T-helper 1 cell treated with Interleukin-12 subunit alpha and Interleukin-12 subunit beta and Interleukin-4 antibody, amounts not matched to agents 30 μg/mL and 1 μg/mL, for 36 hours (primary cell): ENCODE measurements around the gene LSM11.

Source experiments
- H3K27ac Mint-ChIP-seq: one replicate; pipeline ENCODE4 v1.8.0; 2021; ENCODE audit warnings: mild to moderate bottlenecking, mixed read lengths
- H3K27me3 Mint-ChIP-seq: one replicate; pipeline ENCODE4 v1.8.0; 2021; ENCODE audit warnings: low read depth, mixed read lengths
- H3K36me3 Mint-ChIP-seq: one replicate; pipeline ENCODE4 v1.8.0; 2021; ENCODE audit warnings: low read depth, mixed read lengths
- H3K4me1 Mint-ChIP-seq: one replicate; pipeline ENCODE4 v1.8.0; 2021; ENCODE audit warnings: low read depth, mixed read lengths
- H3K4me3 Mint-ChIP-seq: one replicate; pipeline ENCODE4 v1.8.0; 2021; ENCODE audit warnings: mild to moderate bottlenecking, moderate library complexity, mixed read lengths
- H3K9me3 Mint-ChIP-seq: one replicate; pipeline ENCODE4 v1.8.0; 2021; ENCODE audit warnings: mixed read lengths

The LSM11 gene

GRCh38 chr5:157747173-157747740, 3.7 kb downstream of the LSM11 start:
- no peak overlapping the region for H3K27ac Mint-ChIP-seq
- H3K36me3 Mint-ChIP-seq = peaks cover 4% of the 10 kb centered on the region
- H3K9me3 Mint-ChIP-seq = no peaks in the 10 kb centered on the region
- no peak overlapping the region for H3K4me3 Mint-ChIP-seq
- peaks cover 27% of the 10 kb centered on the region for H3K4me1 Mint-ChIP-seq
- H3K27me3 Mint-ChIP-seq = no peaks in the 10 kb centered on the region

DNA sequence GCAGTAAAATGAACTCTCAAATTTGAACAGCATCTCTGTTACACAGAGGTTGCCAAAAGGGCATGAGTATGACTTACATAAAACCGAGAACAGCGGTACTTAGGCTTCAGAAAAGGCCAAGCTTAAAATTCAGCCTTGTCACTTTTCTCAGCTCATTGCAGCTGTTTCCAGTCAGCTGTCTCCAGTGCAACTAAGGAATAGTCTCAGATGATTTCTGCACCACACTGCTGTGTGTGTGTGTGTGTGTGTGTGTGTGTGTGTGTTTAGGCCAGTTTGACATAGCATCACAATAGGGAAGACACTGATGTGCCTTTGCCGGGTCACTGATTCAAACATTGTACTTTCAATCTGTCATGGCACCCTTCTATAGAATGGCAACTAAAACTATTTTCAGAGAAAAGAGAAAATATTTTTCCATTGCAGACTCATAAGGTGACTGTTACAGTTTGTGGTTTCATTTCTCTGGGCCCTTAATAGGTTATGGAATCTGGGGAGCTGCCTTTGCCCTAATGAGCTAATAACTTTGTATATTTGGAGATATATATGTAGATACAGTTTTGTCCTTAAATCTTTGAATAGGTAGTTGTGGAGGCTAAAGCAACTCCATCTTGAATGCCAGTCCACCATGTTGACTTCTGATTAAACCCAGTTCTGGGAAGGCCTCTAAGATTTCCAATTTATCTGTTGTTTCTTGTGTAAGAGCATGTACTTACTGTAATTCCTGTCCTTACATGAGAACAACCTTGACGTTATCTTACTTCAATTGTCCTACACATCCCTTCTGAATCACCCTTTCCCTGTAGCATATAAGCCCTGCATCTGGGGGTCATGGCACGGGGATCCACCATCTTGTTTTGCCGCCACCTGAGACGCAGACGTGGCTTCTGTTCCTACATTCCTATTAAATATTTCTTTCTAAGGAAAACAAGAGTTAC, 4.5 kb downstream of the LSM11 start:
- Mint-ChIP-seq H3K4me1 (peaks cover 23% of the 10 kb centered on the region), H3K9me3 (no peaks in the 10 kb centered on the region), H3K27me3 (no peaks in the 10 kb centered on the region), H3K36me3 (peaks cover 4% of the 10 kb centered on the region), H3K27ac (no peak overlapping the region), H3K4me3 (no peak overlapping the region)

DNA sequence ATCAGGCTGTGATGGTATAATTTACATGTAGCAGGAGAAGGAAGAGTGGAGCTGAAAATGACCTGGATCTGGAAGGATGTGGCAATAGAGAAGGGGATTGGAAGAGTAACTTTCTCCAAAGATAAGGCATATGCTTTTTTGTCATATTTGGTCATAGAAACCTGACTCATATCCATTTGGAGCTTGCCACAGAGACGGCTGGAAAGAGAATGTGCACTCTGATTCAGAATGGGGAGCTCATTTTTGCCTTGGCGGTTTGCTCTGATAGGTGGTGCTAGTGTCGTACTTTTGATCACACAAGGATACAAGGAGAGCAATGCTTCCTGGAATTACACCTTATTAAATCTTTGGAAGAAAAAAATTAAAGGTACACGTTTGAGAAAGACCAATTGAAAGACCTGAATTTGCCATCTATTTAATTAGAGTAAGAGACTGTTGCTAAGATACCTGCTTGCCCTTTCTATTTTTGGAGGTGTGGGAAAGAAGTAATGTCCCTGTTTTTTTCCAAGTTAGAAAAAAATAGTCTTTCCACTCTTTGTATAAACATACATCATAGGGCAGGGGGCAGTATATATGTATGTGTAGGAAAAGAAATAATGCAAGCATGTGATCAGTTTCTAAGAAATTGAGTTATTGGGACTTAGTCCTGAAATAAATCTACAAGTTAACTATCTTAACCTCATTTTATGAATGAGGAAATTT, 5.4 kb downstream of the LSM11 start:
- no peaks in the 10 kb centered on the region for H3K27me3 Mint-ChIP-seq
- no peaks in the 10 kb centered on the region for H3K9me3 Mint-ChIP-seq
- H3K36me3 Mint-ChIP-seq = peaks cover 4% of the 10 kb centered on the region
- H3K4me1 Mint-ChIP-seq = peaks cover 20% of the 10 kb centered on the region
- no peak overlapping the region for H3K4me3 Mint-ChIP-seq
- H3K27ac Mint-ChIP-seq = no peak overlapping the region

- H3K27ac Mint-ChIP-seq = no peak overlapping the region
- no peaks in the 10 kb centered on the region for H3K27me3 Mint-ChIP-seq
- no peaks in the 10 kb centered on the region for H3K9me3 Mint-ChIP-seq
- H3K4me3 Mint-ChIP-seq = no peak overlapping the region
- peaks cover 1% of the 10 kb centered on the region for H3K36me3 Mint-ChIP-seq
- H3K4me1 Mint-ChIP-seq = peaks cover 17% of the 10 kb centered on the region
Observed at GRCh38 chr5:157749462-157749799, 5.9 kb downstream of the LSM11 start.

DNA sequence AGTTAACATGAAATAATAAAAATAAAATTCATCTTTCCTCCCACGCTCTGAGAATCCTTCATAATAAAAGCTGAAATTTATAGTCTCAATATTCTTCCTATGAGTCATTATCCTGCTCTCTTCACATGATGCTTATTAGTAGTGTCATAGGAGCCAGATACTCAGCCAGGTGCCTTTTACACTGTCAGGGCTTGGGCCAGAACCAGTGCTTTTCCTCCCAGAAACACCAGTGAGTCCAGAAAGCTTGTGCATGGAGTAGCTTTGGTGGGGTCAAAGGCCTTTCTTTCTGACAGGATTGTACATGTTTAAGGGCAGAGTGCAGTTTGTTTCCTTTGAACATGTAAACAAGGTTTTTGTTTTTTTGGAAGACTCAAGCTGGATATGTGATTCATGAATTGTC, 6.8 kb downstream of the LSM11 start:
- H3K27ac Mint-ChIP-seq = no peak overlapping the region

DNA sequence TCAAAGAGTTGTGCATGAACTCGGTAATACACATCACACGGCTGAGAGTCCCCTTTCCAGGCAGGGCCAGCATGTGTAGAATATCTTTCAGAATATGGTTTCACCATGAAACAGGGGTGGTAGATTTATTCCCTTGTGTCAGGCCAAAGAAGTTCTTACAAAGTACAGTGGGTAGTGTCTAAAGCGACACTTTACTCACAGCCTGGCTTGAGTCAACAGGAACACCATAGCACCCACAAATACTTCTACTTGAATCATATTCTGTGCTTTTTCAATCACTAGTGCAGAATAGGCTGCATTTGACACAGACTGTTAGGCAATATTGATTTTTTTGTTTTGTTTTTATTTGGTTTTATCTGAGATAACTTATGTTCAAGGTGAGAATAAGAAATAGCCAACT, 12.6 kb downstream of the LSM11 start:
- Mint-ChIP-seq H3K4me1 (peaks cover 4% of the 10 kb centered on the region), H3K27me3 (no peaks in the 10 kb centered on the region), H3K9me3 (no peaks in the 10 kb centered on the region), H3K36me3 (peaks cover 3% of the 10 kb centered on the region), H3K27ac (no peak overlapping the region), H3K4me3 (no peak overlapping the region)

More for the DNA sequence above, 6.8 kb downstream of the LSM11 start:
- Mint-ChIP-seq H3K36me3 (peaks cover 3% of the 10 kb centered on the region), H3K27me3 (no peaks in the 10 kb centered on the region), H3K4me3 (no peak overlapping the region), H3K4me1 (peaks cover 10% of the 10 kb centered on the region), H3K9me3 (no peaks in the 10 kb centered on the region)

DNA sequence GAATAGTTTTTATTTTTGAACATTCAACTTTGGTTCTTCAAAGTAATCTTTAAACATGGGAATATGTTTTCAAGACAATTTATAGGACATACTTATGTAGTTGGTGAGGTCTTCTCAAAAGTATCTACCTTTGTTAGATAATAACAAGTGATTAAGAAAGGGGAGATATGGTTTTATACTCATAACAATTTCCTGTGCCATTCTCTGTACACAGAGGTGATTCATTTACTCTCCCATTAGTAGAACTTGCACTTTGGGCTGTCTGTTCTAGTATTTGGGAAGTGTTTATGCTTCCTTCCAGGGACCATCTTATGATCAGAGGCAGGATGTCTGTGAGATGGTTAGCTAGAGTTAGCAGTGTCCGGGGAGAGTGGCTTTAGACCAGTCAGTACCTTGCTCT, 15.2 kb downstream of the LSM11 start:
- no peaks in the 10 kb centered on the region for H3K9me3 Mint-ChIP-seq
- no peak overlapping the region for H3K27ac Mint-ChIP-seq
- H3K36me3 Mint-ChIP-seq = peaks cover 3% of the 10 kb centered on the region
- no peak overlapping the region for H3K4me3 Mint-ChIP-seq
- peaks cover 4% of the 10 kb centered on the region for H3K4me1 Mint-ChIP-seq
- H3K27me3 Mint-ChIP-seq = no peaks in the 10 kb centered on the region

- Mint-ChIP-seq H3K36me3 (no peaks in the 10 kb centered on the region), H3K27ac (no peak overlapping the region), H3K4me3 (no peak overlapping the region), H3K27me3 (peaks cover 8% of the 10 kb centered on the region), H3K4me1 (peaks cover 4% of the 10 kb centered on the region), H3K9me3 (no peaks in the 10 kb centered on the region)
Observed at GRCh38 chr5:157761690-157762621, 18.4 kb downstream of the LSM11 start.

DNA sequence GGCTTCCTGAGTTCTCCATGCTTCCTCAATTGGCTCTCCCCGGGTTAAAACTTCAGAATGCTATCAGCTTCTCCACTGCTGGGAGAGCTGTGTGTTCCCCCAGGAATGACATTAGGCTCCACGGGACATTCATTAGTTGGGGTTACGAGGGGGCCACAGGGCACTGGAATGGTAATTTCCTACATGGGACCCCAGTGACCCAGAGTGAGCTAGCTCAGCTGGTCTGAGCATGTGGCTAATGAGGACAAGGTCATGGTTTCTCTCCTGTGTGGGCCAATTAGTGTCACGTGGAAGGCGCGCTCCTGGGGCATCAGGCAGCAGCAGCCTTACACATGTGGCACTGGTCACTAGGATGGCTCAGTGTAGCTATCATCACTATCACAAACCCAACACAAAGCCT, 21.0 kb downstream of the LSM11 start:
- no peaks in the 10 kb centered on the region for H3K9me3 Mint-ChIP-seq
- peaks cover 8% of the 10 kb centered on the region for H3K27me3 Mint-ChIP-seq
- H3K27ac Mint-ChIP-seq = no peak overlapping the region
- H3K4me1 Mint-ChIP-seq = no peaks in the 10 kb centered on the region
- H3K4me3 Mint-ChIP-seq = no peak overlapping the region
- H3K36me3 Mint-ChIP-seq = no peaks in the 10 kb centered on the region

GRCh38 chr5:157766442-157766841, 22.9 kb downstream of the LSM11 start:
- no peaks in the 10 kb centered on the region for H3K9me3 Mint-ChIP-seq
- peaks cover 8% of the 10 kb centered on the region for H3K27me3 Mint-ChIP-seq
- no peaks in the 10 kb centered on the region for H3K36me3 Mint-ChIP-seq
- H3K4me1 Mint-ChIP-seq = no peaks in the 10 kb centered on the region
- no peak overlapping the region for H3K4me3 Mint-ChIP-seq
- H3K27ac Mint-ChIP-seq = no peak overlapping the region

DNA sequence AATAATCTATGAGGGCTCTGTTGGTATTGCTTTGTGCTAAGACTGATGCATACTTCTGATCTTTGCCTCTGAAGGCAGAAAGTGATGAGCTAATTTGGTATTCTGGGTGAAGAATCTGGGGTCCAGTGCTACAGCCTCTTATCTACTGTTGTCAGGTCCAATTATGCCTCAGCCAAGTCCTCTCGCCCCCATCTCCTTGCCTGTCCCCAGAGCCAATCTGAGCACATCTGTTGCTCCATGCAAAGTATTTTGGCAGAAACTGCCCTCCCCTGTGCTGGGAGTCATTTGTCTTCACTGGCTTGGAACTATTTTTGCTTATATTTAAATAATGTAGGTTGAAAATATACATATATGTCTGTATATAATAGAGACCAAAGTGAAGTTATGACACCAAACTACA, 23.4 kb downstream of the LSM11 start:
- Mint-ChIP-seq H3K27ac (no peak overlapping the region), H3K27me3 (peaks cover 8% of the 10 kb centered on the region), H3K9me3 (no peaks in the 10 kb centered on the region), H3K36me3 (no peaks in the 10 kb centered on the region), H3K4me1 (no peaks in the 10 kb centered on the region), H3K4me3 (no peak overlapping the region)

GRCh38 chr5:157767689-157768088, 24.2 kb downstream of the LSM11 start:
- H3K27me3 Mint-ChIP-seq = peaks cover 8% of the 10 kb centered on the region
- H3K9me3 Mint-ChIP-seq = no peaks in the 10 kb centered on the region
- no peak overlapping the region for H3K27ac Mint-ChIP-seq
- H3K36me3 Mint-ChIP-seq = no peaks in the 10 kb centered on the region
- no peak overlapping the region for H3K4me3 Mint-ChIP-seq
- H3K4me1 Mint-ChIP-seq = no peaks in the 10 kb centered on the region

- no peaks in the 10 kb centered on the region for H3K4me1 Mint-ChIP-seq
- peaks cover 5% of the 10 kb centered on the region for H3K27me3 Mint-ChIP-seq
- no peaks in the 10 kb centered on the region for H3K9me3 Mint-ChIP-seq
- H3K4me3 Mint-ChIP-seq = no peak overlapping the region
- no peaks in the 10 kb centered on the region for H3K36me3 Mint-ChIP-seq
- no peak overlapping the region for H3K27ac Mint-ChIP-seq
Observed at GRCh38 chr5:157770665-157771064, 27.2 kb downstream of the LSM11 start.

GRCh38 chr5:157772127-157772526, 28.6 kb downstream of the LSM11 start:
- no peaks in the 10 kb centered on the region for H3K4me1 Mint-ChIP-seq
- H3K9me3 Mint-ChIP-seq = no peaks in the 10 kb centered on the region
- no peak overlapping the region for H3K27ac Mint-ChIP-seq
- peaks cover 3% of the 10 kb centered on the region for H3K27me3 Mint-ChIP-seq
- H3K4me3 Mint-ChIP-seq = no peak overlapping the region
- H3K36me3 Mint-ChIP-seq = no peaks in the 10 kb centered on the region
